HCT116 (cell line): Measurements from ENCODE around the gene PAX8.

Source experiments
- CEBPB ChIP-seq: IDR thresholded peaks from 2 replicates; pipeline ENCODE4 v1.6.1; 2012; ENCODE audit warnings: low read depth
- CTCF ChIP-seq, 3 experiments: fragments of 200-600 bp in 1 of 3; sonication (generic) in 1 of 3; IDR thresholded peaks in 2 of 3; conservative IDR thresholded peaks in 1 of 3; 2 replicates each; pipeline ENCODE4 v1.5.1; 2012 to 2017; ENCODE audit warnings: low read depth in 2 of 3, low read length in 2 of 3, antibody characterized with exemption in 1 of 3, borderline replicate concordance in 1 of 3, control low read depth in 1 of 3, mild to moderate bottlenecking in 1 of 3, mixed read lengths in 1 of 3, mixed run types in 1 of 3, moderate library complexity in 1 of 3; ENCODE audit not compliant: insufficient read depth in 1 of 3
- ELF1 ChIP-seq: IDR thresholded peaks from 2 replicates; pipeline ENCODE4 v1.6.1; 2012; ENCODE audit warnings: low read depth, borderline replicate concordance
- POLR2A ChIP-seq: IDR thresholded peaks from 2 replicates; pipeline ENCODE4 v1.7.0; 2011; ENCODE audit warnings: borderline replicate concordance; ENCODE audit not compliant: insufficient read depth, insufficient read length; ENCODE audit errors: extremely low read depth
- POLR2AphosphoS5 ChIP-seq: IDR thresholded peaks from 2 replicates; pipeline ENCODE4 v1.6.1; 2011; ENCODE audit warnings: mild to moderate bottlenecking, low read depth, low read length, moderate library complexity
- SIN3A ChIP-seq: IDR thresholded peaks from 2 replicates; pipeline ENCODE4 v1.6.1; 2012; ENCODE audit warnings: low read depth
- ZNF274 ChIP-seq: fragments of 200-500 bp; sonication (Bioruptor generic); IDR thresholded peaks from 2 replicates; pipeline ENCODE4 v1.6.1; 2014; ENCODE audit warnings: mild to moderate bottlenecking, low read depth, low read length, inconsistent platforms
- TF ChIP-seq, protein P1 (sequence below): IDR thresholded peaks from 2 replicates; pipeline ENCODE4 v1.6.1; 2012

GRCh38 chr2:113238871-113239839 lies 39.6 kb downstream of the PAX8 start:
- no peak for TF ChIP-seq CEBPB
- no peak for TF ChIP-seq POLR2AphosphoS5
- no peak for TF ChIP-seq ZNF274
- no peak for TF ChIP-seq CTCF (IDR thresholded peaks at IDR 0.05 in 2 of 3, conservative IDR thresholded peaks at IDR 0.05 in 1 of 3; ENCODE audit: borderline replicate concordance in 1 of 3, insufficient read depth in 1 of 3, low read depth in 2 of 3, low read length in 2 of 3)
- TF ChIP-seq, protein P1, sequence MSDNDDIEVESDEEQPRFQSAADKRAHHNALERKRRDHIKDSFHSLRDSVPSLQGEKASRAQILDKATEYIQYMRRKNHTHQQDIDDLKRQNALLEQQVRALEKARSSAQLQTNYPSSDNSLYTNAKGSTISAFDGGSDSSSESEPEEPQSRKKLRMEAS = no peak
- no peak for TF ChIP-seq ELF1
- TF ChIP-seq SIN3A = no peak
- no peak for TF ChIP-seq POLR2A
